Astrocyte (in vitro differentiated cells and primary cell): ENCODE data around the gene LHPP. TPM values are rescaled to one million over a fixed set of nuclear protein-coding genes. Genes with fewer than 3 reads are reported as not detected.

Experiments used
- DNase-seq: peaks from one replicate; pipeline ENCODE4 v3.0.0-alpha.2; 2010; ENCODE audit warnings: low read depth
- FAIRE-seq: peaks from 2 replicates; lab custom pipeline; 2011; peaks lifted over from hg19 to GRCh38; lab: Jason Lieb, UNC
- H2AFZ ChIP-seq: 2 replicates; pipeline ENCODE4 v1.6.0; 2012; ENCODE audit warnings: low read depth, low read length, inconsistent platforms
- H3K27ac ChIP-seq: 2 replicates; pipeline ENCODE4 v1.5.1; 2011; ENCODE audit warnings: low read depth, low read length, inconsistent platforms
- H3K27me3 ChIP-seq: 2 replicates; pipeline ENCODE4 v1.6.0; 2011; ENCODE audit warnings: low read length, inconsistent platforms; ENCODE audit not compliant: insufficient read depth
- H3K36me3 ChIP-seq: 2 replicates; pipeline ENCODE4 v1.5.1; 2011; ENCODE audit warnings: low read length, inconsistent platforms; ENCODE audit not compliant: insufficient read depth
- H3K4me1 ChIP-seq: 2 replicates; pipeline ENCODE4 v1.5.1; 2011; ENCODE audit warnings: low read length, inconsistent platforms; ENCODE audit not compliant: insufficient read depth
- H3K4me2 ChIP-seq: 2 replicates; pipeline ENCODE4 v1.6.0; 2012; ENCODE audit warnings: low read length, inconsistent platforms
- H3K4me3 ChIP-seq: 2 replicates; pipeline ENCODE4 v1.5.1; 2011; ENCODE audit warnings: low read depth, mild to moderate bottlenecking, low read length, inconsistent platforms; ENCODE audit not compliant: insufficient read depth
- H3K79me2 ChIP-seq: 2 replicates; pipeline ENCODE4 v1.6.0; 2012; ENCODE audit warnings: mild to moderate bottlenecking, low read length, inconsistent platforms; ENCODE audit not compliant: insufficient read depth
- H3K9ac ChIP-seq: 2 replicates; pipeline ENCODE4 v1.6.0; 2012; ENCODE audit warnings: mild to moderate bottlenecking, low read length, inconsistent platforms
- H3K9me3 ChIP-seq: 2 replicates; pipeline ENCODE4 v1.5.1; 2012; ENCODE audit warnings: low read depth, mild to moderate bottlenecking, low read length, inconsistent platforms; ENCODE audit not compliant: insufficient read depth
- H4K20me1 ChIP-seq: 2 replicates; pipeline ENCODE4 v1.6.0; 2012; ENCODE audit warnings: low read length, inconsistent platforms; ENCODE audit not compliant: insufficient read depth
- H3K27ac Mint-ChIP-seq: one replicate; pipeline ENCODE4 v1.8.0; 2021; ENCODE audit warnings: mild to moderate bottlenecking, mixed read lengths; ENCODE audit not compliant: unreplicated experiment
- H3K27me3 Mint-ChIP-seq: one replicate; pipeline ENCODE4 v1.8.0; 2021; ENCODE audit warnings: low read depth, mixed read lengths; ENCODE audit not compliant: unreplicated experiment
- H3K36me3 Mint-ChIP-seq: one replicate; pipeline ENCODE4 v1.8.0; 2021; ENCODE audit warnings: low read depth, mixed read lengths; ENCODE audit not compliant: unreplicated experiment
- H3K4me1 Mint-ChIP-seq: one replicate; pipeline ENCODE4 v1.8.0; 2021; ENCODE audit warnings: low read depth, mixed read lengths; ENCODE audit not compliant: unreplicated experiment
- H3K4me3 Mint-ChIP-seq: one replicate; pipeline ENCODE4 v1.8.0; 2021; ENCODE audit warnings: mild to moderate bottlenecking, moderate library complexity, mixed read lengths; ENCODE audit not compliant: unreplicated experiment
- H3K9me3 Mint-ChIP-seq: one replicate; pipeline ENCODE4 v1.8.0; 2021; ENCODE audit warnings: mild to moderate bottlenecking, mixed read lengths; ENCODE audit not compliant: unreplicated experiment
- EZH2 ChIP-seq: IDR thresholded peaks from 2 replicates; pipeline ENCODE4 v1.6.1; 2012; ENCODE audit warnings: mild to moderate bottlenecking, low read length, inconsistent platforms; ENCODE audit not compliant: insufficient read depth
- total RNA-seq: library from RNA; stranded (reverse); gene quantifications from 2 replicates; pipeline ENCODE4 v1.2.1, GENCODE V29; 2021
- TF ChIP-seq, protein P1 (sequence below): IDR thresholded peaks from 2 replicates; pipeline ENCODE4 v1.5.1; 2011; ENCODE audit warnings: low read depth, mild to moderate bottlenecking, inconsistent platforms, low read length, moderate library complexity; ENCODE audit not compliant: insufficient read depth

Gene LHPP
- total RNA-seq, 1 donor from 2014 or later = 6.9 TPM

- no peak overlapping the region for H3K4me3 ChIP-seq
- no peak overlapping the region for H3K9ac ChIP-seq
- no peak overlapping the region for H3K27ac ChIP-seq
- peaks cover 2% of the 10 kb centered on the region for H3K4me1 Mint-ChIP-seq
- H3K79me2 ChIP-seq = no peaks in the 10 kb centered on the region
- no peaks in the 10 kb centered on the region for H3K4me1 ChIP-seq
- H3K27me3 Mint-ChIP-seq = peaks cover 12% of the 10 kb centered on the region
- H3K27ac Mint-ChIP-seq = no peak overlapping the region
- H3K4me3 Mint-ChIP-seq = no peak overlapping the region
- peaks cover 4% of the 10 kb centered on the region for H3K36me3 Mint-ChIP-seq
- DNase-seq (no peak), FAIRE-seq (no peak)
- H3K27me3 ChIP-seq = no peaks in the 10 kb centered on the region
- no peaks in the 10 kb centered on the region for H4K20me1 ChIP-seq
- no peaks in the 10 kb centered on the region for H3K36me3 ChIP-seq
- no peaks in the 10 kb centered on the region for H3K9me3 ChIP-seq
- no peaks in the 10 kb centered on the region for H3K9me3 Mint-ChIP-seq
- TF ChIP-seq, protein P1, sequence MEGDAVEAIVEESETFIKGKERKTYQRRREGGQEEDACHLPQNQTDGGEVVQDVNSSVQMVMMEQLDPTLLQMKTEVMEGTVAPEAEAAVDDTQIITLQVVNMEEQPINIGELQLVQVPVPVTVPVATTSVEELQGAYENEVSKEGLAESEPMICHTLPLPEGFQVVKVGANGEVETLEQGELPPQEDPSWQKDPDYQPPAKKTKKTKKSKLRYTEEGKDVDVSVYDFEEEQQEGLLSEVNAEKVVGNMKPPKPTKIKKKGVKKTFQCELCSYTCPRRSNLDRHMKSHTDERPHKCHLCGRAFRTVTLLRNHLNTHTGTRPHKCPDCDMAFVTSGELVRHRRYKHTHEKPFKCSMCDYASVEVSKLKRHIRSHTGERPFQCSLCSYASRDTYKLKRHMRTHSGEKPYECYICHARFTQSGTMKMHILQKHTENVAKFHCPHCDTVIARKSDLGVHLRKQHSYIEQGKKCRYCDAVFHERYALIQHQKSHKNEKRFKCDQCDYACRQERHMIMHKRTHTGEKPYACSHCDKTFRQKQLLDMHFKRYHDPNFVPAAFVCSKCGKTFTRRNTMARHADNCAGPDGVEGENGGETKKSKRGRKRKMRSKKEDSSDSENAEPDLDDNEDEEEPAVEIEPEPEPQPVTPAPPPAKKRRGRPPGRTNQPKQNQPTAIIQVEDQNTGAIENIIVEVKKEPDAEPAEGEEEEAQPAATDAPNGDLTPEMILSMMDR = no peak
- no peak for TF ChIP-seq EZH2
- no peak overlapping the region for H2AFZ ChIP-seq
- no peak overlapping the region for H3K4me2 ChIP-seq
Measured at GRCh38 chr10:124521429-124521871, 59.8 kb downstream of the LHPP start.

GRCh38 chr10:124522131-124522932 lies 60.7 kb downstream of the LHPP start:
- Histone ChIP-seq H3K4me1 (no peaks in the 10 kb centered on the region), H3K27ac (no peak overlapping the region), H3K4me3 (no peak overlapping the region), H2AFZ (no peak overlapping the region), H3K79me2 (no peaks in the 10 kb centered on the region), H3K36me3 (no peaks in the 10 kb centered on the region), H3K9me3 (no peaks in the 10 kb centered on the region), H4K20me1 (no peaks in the 10 kb centered on the region), H3K9ac (no peak overlapping the region), H3K4me2 (no peak overlapping the region), H3K27me3 (no peaks in the 10 kb centered on the region)
- H3K27ac Mint-ChIP-seq = no peak overlapping the region
- H3K9me3 Mint-ChIP-seq = no peaks in the 10 kb centered on the region
- peaks cover 4% of the 10 kb centered on the region for H3K36me3 Mint-ChIP-seq
- no peak for FAIRE-seq
- TF ChIP-seq, protein P1 = no peak
- no peak for TF ChIP-seq EZH2
- H3K4me1 Mint-ChIP-seq = peaks cover 2% of the 10 kb centered on the region
- no peak for DNase-seq
- no peak overlapping the region for H3K4me3 Mint-ChIP-seq
- H3K27me3 Mint-ChIP-seq = peaks cover 10% of the 10 kb centered on the region
